Vein endothelial cell (primary cell): ENCODE data around the gene EGLN3. TPM values are rescaled to one million over a fixed set of nuclear protein-coding genes. Genes with fewer than 3 reads are reported as not detected.

Experiments
- total RNA-seq: library from RNA; depleted of rRNA; stranded (reverse); fragments of >200 nt; gene quantifications from 2 replicates; pipeline ENCODE4 v1.2.3, GENCODE V29; 2012

Gene EGLN3
- 1.3 and 5.2 TPM in 2 replicates for total RNA-seq

DNA sequence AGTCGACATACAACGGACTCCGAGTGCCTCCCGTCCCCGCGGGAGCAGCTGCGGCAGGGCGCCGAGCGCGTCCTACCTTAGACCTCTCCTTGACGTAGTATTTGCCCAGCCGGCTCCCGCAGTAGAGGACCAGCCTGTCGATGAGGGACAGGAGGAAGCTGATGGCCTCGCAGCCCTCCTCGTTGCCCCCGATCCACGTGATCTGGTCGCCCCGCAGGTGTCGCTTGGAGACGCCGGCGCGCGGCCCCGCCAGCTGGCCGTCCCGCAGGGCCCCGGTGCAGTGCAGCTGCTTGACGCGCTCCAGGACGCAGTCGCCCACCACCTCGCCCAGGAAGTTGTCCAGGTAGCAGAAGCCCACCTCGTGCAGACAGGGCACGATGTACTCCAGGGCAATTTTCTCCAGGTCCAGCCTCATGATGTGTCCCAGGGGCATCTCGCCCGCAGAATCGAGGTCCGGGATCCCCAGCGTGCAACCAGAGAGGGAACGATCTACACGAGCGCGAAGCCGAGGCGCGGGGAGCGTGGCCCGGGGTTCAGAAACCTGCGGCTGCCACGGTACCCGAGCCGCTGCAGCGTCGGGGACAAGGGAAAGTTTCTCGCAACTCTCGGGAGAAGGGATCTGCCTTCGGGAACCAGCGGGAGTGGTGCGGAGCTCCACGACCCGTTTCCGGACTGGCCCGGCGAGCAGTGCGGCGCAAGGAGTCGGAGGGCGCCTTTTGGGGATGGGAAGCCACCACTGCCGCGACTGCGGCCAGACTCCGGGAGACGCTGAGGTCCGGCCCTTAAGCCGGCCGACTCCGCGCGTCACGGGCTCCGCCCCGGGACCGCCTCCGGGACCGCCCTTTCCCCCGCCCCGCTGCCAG is at the start of gene EGLN3:
TSS of gene EGLN3 (minus strand) at position 755 of the 863 bp plus-strand sequence. CDS start at position 433, 322 bp downstream.

